SH-SY5Y (cell line): ENCODE results near the gene ANAPC10.

ENCODE experiments used
- GATA2 ChIP-seq: IDR thresholded peaks from 2 replicates; pipeline ENCODE4 v1.6.1; 2011; ENCODE audit warnings: mild to moderate bottlenecking, low read depth, low read length
- GATA3 ChIP-seq: IDR thresholded peaks from 2 replicates; pipeline ENCODE4 v1.6.1; 2011; ENCODE audit warnings: low read depth, mild to moderate bottlenecking, low read length, moderate library complexity

GRCh38 chr4:145081756-145082155 is 16.2 kb downstream of the ANAPC10 start:
- TF ChIP-seq GATA3 (no peak), GATA2 (no peak)
